Brain microvascular endothelial cell (primary cell): Measurements from ENCODE around the gene VPS13C.

Experiments
- DNase-seq: peaks from one replicate; pipeline ENCODE4 v3.0.0-alpha.2; 2020
- H3K27ac ChIP-seq: fragments of 250-450 bp; sonication (Bioruptor Pico); 2 replicates; pipeline ENCODE4 v1.5.1; 2020; ENCODE audit warnings: mild to moderate bottlenecking, moderate library complexity
- H3K27me3 ChIP-seq: fragments of 250-450 bp; sonication (Bioruptor Pico); replicated peaks from 2 replicates; pipeline ENCODE4 v1.5.1; 2020; ENCODE audit warnings: mild to moderate bottlenecking
- H3K36me3 ChIP-seq: fragments of 250-450 bp; sonication (Bioruptor Pico); replicated peaks from 2 replicates; pipeline ENCODE4 v1.5.1; 2020; ENCODE audit warnings: mild to moderate bottlenecking
- H3K4me3 ChIP-seq: 2 replicates; pipeline ENCODE4 v1.5.1; 2011; ENCODE audit warnings: low read depth, mild to moderate bottlenecking, control low read depth, low read length, moderate library complexity
- in situ Hi-C: cut with HindIII; loops from 2 replicates; pipeline ENCODE4 v1.10.0; 2017; ENCODE audit warnings: low sequenced_read_pairs, low pct_ligation_motif_present
- TF ChIP-seq, protein P1 (sequence below): IDR thresholded peaks from 2 replicates; pipeline ENCODE4 v1.5.1; 2011; ENCODE audit warnings: low read depth, mild to moderate bottlenecking, moderate library complexity, low read length, control low read depth, inconsistent platforms; ENCODE audit errors: missing control alignments

Gene VPS13C

DNA sequence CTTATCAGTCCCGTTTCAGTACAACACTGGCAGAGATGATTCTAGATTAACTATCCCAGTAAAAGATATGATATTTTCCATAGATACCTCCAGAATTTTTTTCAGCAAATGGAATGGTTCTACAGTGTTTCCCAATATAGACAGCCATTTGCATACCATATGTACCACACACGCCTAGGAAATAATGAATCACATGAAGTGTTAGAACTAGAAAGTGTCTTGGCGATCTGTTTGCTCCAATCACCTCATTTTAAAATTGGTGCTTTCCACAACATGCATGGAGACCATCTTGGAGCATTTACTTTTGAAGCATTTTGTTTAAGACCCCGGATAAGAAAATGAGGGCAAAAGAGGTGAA lies 8.5 kb upstream of the VPS13C start:
- no peak for DNase-seq

GRCh38 chr15:62068071-62068809 lies 8.0 kb upstream of the VPS13C start:
- Histone ChIP-seq H3K27me3 (peaks cover 3% of the 10 kb centered on the region), H3K36me3 (no peaks in the 10 kb centered on the region), H3K4me3 (peak overlapping the region; percentile 34), H3K27ac (no peak overlapping the region)
- in situ Hi-C loops, result no loop called here
- DNase-seq, result no peak
- TF ChIP-seq, protein P1, sequence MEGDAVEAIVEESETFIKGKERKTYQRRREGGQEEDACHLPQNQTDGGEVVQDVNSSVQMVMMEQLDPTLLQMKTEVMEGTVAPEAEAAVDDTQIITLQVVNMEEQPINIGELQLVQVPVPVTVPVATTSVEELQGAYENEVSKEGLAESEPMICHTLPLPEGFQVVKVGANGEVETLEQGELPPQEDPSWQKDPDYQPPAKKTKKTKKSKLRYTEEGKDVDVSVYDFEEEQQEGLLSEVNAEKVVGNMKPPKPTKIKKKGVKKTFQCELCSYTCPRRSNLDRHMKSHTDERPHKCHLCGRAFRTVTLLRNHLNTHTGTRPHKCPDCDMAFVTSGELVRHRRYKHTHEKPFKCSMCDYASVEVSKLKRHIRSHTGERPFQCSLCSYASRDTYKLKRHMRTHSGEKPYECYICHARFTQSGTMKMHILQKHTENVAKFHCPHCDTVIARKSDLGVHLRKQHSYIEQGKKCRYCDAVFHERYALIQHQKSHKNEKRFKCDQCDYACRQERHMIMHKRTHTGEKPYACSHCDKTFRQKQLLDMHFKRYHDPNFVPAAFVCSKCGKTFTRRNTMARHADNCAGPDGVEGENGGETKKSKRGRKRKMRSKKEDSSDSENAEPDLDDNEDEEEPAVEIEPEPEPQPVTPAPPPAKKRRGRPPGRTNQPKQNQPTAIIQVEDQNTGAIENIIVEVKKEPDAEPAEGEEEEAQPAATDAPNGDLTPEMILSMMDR, result no peak

More for the DNA sequence above, 8.5 kb upstream of the VPS13C start:
- peaks cover 4% of the 10 kb centered on the region for H3K27me3 ChIP-seq
- TF ChIP-seq, protein P1, result no peak
- in situ Hi-C loops, result no loop called here
- H3K36me3 ChIP-seq, result no peaks in the 10 kb centered on the region
- no peak overlapping the region for H3K27ac ChIP-seq
- H3K4me3 ChIP-seq, result peak overlapping the region; percentile 34

DNA sequence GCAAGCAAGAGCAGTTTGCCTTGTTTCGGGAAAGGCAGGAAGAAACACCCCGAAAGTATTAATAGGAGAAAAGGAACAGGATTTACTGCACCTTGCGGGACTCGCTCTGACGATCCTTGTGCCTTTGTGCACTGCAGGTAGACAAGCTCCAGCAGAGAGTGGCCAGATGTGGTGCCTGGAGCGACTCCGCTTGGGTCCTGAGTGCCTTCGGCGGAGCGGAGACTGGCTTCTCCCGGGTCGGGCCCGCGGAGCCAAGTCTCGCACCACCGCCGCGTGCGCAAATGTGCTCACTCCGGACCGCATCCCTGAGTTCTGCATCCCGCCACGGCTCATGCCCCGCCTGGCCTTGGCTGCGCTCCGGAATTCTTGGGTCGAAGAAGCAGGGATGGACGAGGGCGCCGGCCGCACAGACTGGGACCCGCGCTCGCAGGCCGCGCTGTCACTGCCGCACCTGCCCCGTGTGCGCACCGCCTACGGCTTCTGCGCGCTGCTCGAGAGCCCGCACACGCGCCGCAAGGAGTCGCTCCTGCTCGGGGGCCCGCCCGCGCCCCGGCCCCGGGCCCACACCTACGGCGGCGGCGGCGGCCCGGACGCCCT lies 7.3 kb upstream of the VPS13C start:
- Histone ChIP-seq H3K27me3 (peaks cover 3% of the 10 kb centered on the region), H3K4me3 (peak overlapping the region; percentile 33), H3K27ac (no peak overlapping the region), H3K36me3 (no peaks in the 10 kb centered on the region)
- DNase-seq, result no peak
- in situ Hi-C loops, result no loop called here
- TF ChIP-seq, protein P1, result no peak

DNA sequence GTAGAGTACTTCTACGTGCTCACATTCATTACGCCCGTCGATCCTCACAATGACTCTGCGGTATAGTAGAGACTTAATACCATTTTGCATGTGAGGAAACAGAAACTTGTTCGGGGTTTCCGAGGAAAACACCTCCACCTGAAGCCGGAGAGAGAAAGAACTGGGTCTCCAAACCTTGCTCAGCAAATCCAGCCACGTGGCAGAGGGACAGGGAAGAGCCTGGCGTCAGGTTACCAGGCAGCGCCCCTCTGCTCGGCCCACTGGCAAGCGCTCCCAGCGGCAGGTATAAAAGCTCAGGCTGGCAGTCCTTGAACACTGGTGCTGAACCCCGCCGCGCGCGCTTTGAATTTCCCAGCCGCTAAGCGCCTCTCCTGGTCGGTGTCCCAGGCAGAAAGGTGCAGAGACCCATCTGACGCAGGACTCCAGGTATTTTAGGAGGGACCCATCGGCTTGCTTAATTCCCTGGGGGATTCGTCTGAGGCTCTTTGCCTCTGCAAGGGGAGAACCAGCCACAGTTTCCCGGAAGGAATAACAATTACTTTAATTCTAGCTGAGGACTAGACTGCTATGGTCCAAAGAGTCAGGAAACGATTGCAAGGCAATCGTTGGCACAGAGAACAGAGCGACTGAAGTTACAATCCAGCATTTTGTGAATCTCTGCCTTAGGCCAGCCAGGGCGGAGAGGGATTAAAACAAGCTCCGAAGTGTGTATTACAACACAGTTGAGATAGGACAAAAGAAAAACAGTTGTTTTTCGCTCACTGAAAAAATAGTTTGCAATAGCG lies 6.6 kb upstream of the VPS13C start, which contains the start of gene C2CD4A:
Gene C2CD4A (plus strand): TSS at position 315 of the 785 bp plus-strand sequence. CDS start 637 bp downstream, outside the sequence.
- Histone ChIP-seq H3K27me3 (peaks cover 3% of the 10 kb centered on the region), H3K27ac (no peak within 1 kb of the TSS), H3K36me3 (no peaks in the 10 kb centered on the region), H3K4me3 (peak within 1 kb of the TSS; percentile 33)
- TF ChIP-seq, protein P1, result peak; percentile 51
- in situ Hi-C loops, result no loop called here
- DNase-seq, result no peak

DNA sequence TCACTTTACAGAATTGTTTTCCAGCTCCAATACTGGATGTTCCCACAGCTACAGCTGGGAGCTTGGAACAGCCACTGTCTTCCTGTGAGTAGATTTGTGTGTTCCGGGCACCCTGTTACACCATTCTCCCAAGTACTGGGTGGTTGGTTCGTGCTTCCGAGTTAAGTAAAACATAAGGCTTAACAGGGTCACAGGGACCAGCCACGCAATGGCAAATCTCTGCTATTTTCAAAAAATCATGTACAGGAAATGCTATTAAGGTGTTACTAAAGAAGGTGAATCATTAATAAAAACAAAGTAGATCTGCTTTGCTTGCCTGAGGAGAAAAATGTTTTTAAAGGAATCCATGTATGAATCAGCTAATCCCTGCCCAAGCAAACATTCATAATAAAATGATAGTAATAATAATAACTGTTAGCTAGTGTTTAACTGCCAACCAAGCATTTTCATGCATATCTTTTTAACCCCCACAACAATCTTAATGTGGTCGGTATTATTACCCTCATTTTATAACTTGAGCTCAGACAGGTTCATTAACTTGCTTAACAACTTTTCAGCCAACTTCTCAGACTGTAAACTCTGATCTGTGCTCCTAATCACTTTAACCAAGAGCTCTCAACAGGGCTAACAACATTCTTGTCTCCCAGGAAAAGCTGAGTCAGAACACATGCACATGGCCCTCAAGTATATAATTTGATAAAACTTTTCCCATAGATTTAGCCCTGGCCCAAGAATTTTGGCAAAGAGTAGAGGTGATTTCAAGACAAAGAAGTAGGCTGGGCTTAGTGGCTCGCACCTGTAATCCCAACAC lies 3.8 kb upstream of the VPS13C start:
- in situ Hi-C loops, result no loop called here
- H3K27me3 ChIP-seq, result peaks cover 3% of the 10 kb centered on the region

More for the DNA sequence above, 3.8 kb upstream of the VPS13C start:
- TF ChIP-seq, protein P1, result no peak
- DNase-seq, result peak; percentile 18
- Histone ChIP-seq H3K4me3 (no peak overlapping the region), H3K36me3 (no peaks in the 10 kb centered on the region), H3K27ac (no peak overlapping the region)
